Body of pancreas (tissue), 4 donors: ENCODE measurements around the gene CYP4F8. TPM values are rescaled to one million over a fixed set of nuclear protein-coding genes. Genes with fewer than 3 reads are reported as not detected.

Experiments
- ATAC-seq: fragments of 150-250 bp; one replicate; pipeline ENCODE4 v1.9.1; 2016
- DNase-seq, 4 donors: peaks; one replicate each; pipeline ENCODE4 v3.0.0-alpha.2; 2019
- H3K27ac ChIP-seq, 4 donors: fragments of 200-600 bp; sonication (generic); 1 replicate in 3 of 4; 2 replicates in 1 of 4; pipeline versions ENCODE4 v1.5.1 to v1.6.1; 2016 to 2019; ENCODE audit warnings: mild to moderate bottlenecking in 1 of 4, mixed read lengths in 1 of 4, moderate library complexity in 1 of 4
- H3K27me3 ChIP-seq, 2 donors: fragments of 200-600 bp; sonication (generic); one replicate each; pipeline ENCODE4 v1.6.0; 2016; ENCODE audit warnings: mild to moderate bottlenecking in 1 of 2
- H3K36me3 ChIP-seq, 2 donors: fragments of 200-600 bp; sonication (generic); replicated peaks in 1 of 2; 2 replicates each; pipeline ENCODE4 v1.5.1; 2016; ENCODE audit warnings: low read depth in 2 of 2; ENCODE audit not compliant: insufficient read depth in 1 of 2
- H3K4me1 ChIP-seq: fragments of 200-600 bp; sonication (generic); one replicate; pipeline ENCODE4 v1.6.0; 2016
- H3K4me3 ChIP-seq, 2 donors: fragments of 200-600 bp; sonication (generic); 1 replicate in 1 of 2; 2 replicates in 1 of 2; pipeline ENCODE4 v1.5.1; 2016 to 2019
- H3K9me3 ChIP-seq, 3 donors: fragments of 200-600 bp; sonication (generic); 1 replicate in 2 of 3; 2 replicates in 1 of 3; pipeline ENCODE4 v1.5.1; 2016
- CTCF ChIP-seq, 7 experiments: fragments of 450-650 bp in 4 of 7; fragments of 200-600 bp in 3 of 7; sonication (generic) in 3 of 7; IDR thresholded peaks; one replicate each; pipeline ENCODE4 v1.5.1; 2016 to 2019; ENCODE audit warnings: antibody characterized with exemption in 7 of 7
- POLR2A ChIP-seq, 3 donors: fragments of 450-650 bp; IDR thresholded peaks; one replicate each; pipeline ENCODE4 v1.6.1; 2016; ENCODE audit warnings: antibody characterized with exemption in 3 of 3, mild to moderate bottlenecking in 2 of 3
- WGBS, 2 donors: methylation state at CpG; one replicate each; pipeline ENCODE4 v1.1.5; 2017; 5-methylcytosine and 5-hydroxymethylcytosine counted together
- intact Hi-C: fragments of 100-400 bp; cut with DNase I; formaldehyde crosslinking; loops from one replicate; pipeline ENCODE4 v1.15.1; 2023
- total RNA-seq, 2 donors: library from RNA; depleted of rRNA; stranded (reverse); fragments of >200 nt; gene quantifications; one replicate each; pipeline ENCODE4 v1.1.0, GENCODE V29; 2016

Gene CYP4F8, protein sequence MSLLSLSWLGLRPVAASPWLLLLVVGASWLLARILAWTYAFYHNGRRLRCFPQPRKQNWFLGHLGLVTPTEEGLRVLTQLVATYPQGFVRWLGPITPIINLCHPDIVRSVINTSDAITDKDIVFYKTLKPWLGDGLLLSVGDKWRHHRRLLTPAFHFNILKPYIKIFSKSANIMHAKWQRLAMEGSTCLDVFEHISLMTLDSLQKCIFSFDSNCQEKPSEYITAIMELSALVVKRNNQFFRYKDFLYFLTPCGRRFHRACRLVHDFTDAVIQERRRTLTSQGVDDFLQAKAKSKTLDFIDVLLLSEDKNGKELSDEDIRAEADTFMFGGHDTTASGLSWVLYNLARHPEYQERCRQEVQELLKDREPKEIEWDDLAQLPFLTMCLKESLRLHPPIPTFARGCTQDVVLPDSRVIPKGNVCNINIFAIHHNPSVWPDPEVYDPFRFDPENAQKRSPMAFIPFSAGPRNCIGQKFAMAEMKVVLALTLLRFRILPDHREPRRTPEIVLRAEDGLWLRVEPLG
- total RNA-seq, result under 1 TPM in 1 of 2 donors, not detected in 1; 0.26 TPM

DNA sequence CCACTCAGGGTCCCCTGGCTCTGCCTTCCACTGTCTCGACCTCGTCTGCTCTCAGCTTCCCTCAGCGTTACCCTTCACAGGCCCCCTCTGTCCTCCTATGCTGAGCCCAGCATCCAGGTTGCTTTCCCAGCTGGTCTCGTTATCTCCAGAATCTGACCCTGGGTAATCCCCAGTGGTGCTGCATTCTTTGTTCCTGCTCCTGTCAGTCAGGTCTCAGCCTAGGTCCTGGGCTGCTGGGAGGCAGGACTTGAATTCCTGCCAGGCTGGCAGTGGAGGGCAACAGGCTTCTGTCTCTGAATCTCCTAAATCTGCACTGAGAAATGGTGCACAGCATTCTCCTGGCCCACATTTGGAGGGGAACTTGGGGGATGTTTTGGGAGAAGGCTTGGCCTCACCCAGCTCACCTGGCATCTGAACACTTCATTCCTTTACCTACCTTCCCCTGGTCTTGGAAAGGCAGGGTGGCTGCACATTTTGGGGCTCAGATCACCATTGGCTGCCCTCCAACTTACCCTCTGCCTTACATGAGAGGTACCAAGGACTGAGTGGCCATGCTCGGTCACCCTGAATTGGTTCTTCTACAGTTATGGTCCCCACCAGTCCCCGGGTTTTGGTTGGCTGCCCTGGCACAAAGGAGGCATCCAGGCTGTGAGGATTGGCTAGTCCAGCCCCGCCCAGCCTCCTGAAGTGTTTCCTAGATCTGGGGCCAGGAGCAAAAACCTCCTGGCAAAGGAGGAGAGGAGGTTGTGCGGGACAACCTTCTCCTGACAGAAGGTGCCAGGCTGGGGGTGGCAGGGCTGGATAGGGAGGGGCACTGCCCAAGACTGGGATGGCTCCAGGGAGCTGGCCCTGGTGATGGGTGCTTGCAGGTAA lies at the start of gene CYP4F8:
TSS of gene CYP4F8 (plus strand) at position 712 of the 873 bp plus-strand sequence. CDS start 399 bp downstream, outside the sequence.
- H3K4me1 ChIP-seq, result no peaks in the 10 kb centered on the region
- intact Hi-C loops, result no loop called here
- no peaks in the 10 kb centered on the region for H3K36me3 ChIP-seq
- ATAC-seq (peak; percentile 62), DNase-seq (peak; percentile 21 to 43 (median 24))
- H3K9me3 ChIP-seq, result no peaks in the 10 kb centered on the region
- WGBS, 2 donors, result 27 to 34% methylated on average over 6 to 8 of the region's 8 CpGs
- TF ChIP-seq CTCF (IDR thresholded peaks at IDR 0.05) (no peak), POLR2A (IDR thresholded peaks at IDR 0.05) (no peak)
- no peak within 1 kb of the TSS for H3K27ac ChIP-seq
- H3K27me3 ChIP-seq, result no peaks in the 10 kb centered on the region
- H3K4me3 ChIP-seq, result no peak within 1 kb of the TSS

GRCh38 chr19:15570420-15570819 lies 44.6 kb upstream of the CYP4F8 start:
- H3K36me3 ChIP-seq, result no peaks in the 10 kb centered on the region
- H3K4me1 ChIP-seq, result no peaks in the 10 kb centered on the region
- intact Hi-C loops, result no loop called here
- no peak for DNase-seq
- no peaks in the 10 kb centered on the region for H3K27me3 ChIP-seq
- TF ChIP-seq CTCF (IDR thresholded peaks at IDR 0.05) (no peak), POLR2A (IDR thresholded peaks at IDR 0.05) (no peak)
- H3K27ac ChIP-seq, result no peak overlapping the region
- no peak for ATAC-seq
- 59 to 75% methylated on average over 3 of the region's 3 CpGs for WGBS, 2 donors
- no peaks in the 10 kb centered on the region for H3K9me3 ChIP-seq
- no peak overlapping the region for H3K4me3 ChIP-seq

GRCh38 chr19:15575406-15575805 lies 39.6 kb upstream of the CYP4F8 start:
- H3K9me3 ChIP-seq, result no peaks in the 10 kb centered on the region
- H3K36me3 ChIP-seq, result no peaks in the 10 kb centered on the region
- WGBS, 2 donors, result 21 to 31% methylated on average over 4 to 6 of the region's 6 CpGs
- no peak for ATAC-seq
- no peaks in the 10 kb centered on the region for H3K4me1 ChIP-seq
- intact Hi-C loops, result no loop called here
- no peak for DNase-seq
- H3K4me3 ChIP-seq, result no peak overlapping the region
- H3K27me3 ChIP-seq, result no peaks in the 10 kb centered on the region
- TF ChIP-seq CTCF (IDR thresholded peaks at IDR 0.05) (no peak), POLR2A (IDR thresholded peaks at IDR 0.05) (no peak)
- H3K27ac ChIP-seq, result no peak overlapping the region

GRCh38 chr19:15576526-15577156 lies 38.4 kb upstream of the CYP4F8 start:
- WGBS, 2 donors, result 65 to 67% methylated on average over 10 to 12 of the region's 12 CpGs
- no peaks in the 10 kb centered on the region for H3K9me3 ChIP-seq
- H3K27me3 ChIP-seq, result no peaks in the 10 kb centered on the region
- TF ChIP-seq POLR2A (IDR thresholded peaks at IDR 0.05) (no peak), CTCF (IDR thresholded peaks at IDR 0.05) (no peak)
- H3K36me3 ChIP-seq, result no peaks in the 10 kb centered on the region
- no peak overlapping the region for H3K4me3 ChIP-seq
- ATAC-seq (no peak), DNase-seq (no peak)
- no peaks in the 10 kb centered on the region for H3K4me1 ChIP-seq
- intact Hi-C loops, result no loop called here
- H3K27ac ChIP-seq, result no peak overlapping the region
